Left renal pelvis (tissue), 4 donors: ENCODE data around the gene DEFB121. TPM values are rescaled to one million over a fixed set of nuclear protein-coding genes. Genes with fewer than 3 reads are reported as not detected.
"Not testable (repeated sequence)": the region's sequence is repeated elsewhere in the genome, so short reads cannot be mapped to it uniquely, and the experiment has no call there.

Source experiments
- DNase-seq, 4 donors: peaks; one replicate each; pipeline ENCODE4 v3.0.0-alpha.2; 2013; ENCODE audit warnings: low read depth in 4 of 4, low spot score in 3 of 4
- polyA plus RNA-seq, 4 donors: library from polyadenylated mRNA; unstranded; fragments of 120-200 nt; gene quantifications; one replicate each; pipeline ENCODE4 v1.2.1, GENCODE V29; 2013; ENCODE audit not compliant: insufficient read length in 4 of 4

Gene DEFB121
- polyA plus RNA-seq, 4 donors, result not detected

- not testable (repeated sequence) for DNase-seq
These were observed 41.7 kb downstream of the DEFB121 start for GRCh38 chr20:31364272-31364671.

- no peak for DNase-seq
These were observed 42.7 kb downstream of the DEFB121 start for GRCh38 chr20:31363295-31363694.

- DNase-seq, result no peak
These were observed 50.0 kb downstream of the DEFB121 start for GRCh38 chr20:31355981-31356380.

Other genes starting within 250 kb of the DEFB121 start
- gene DEFB115, start 148.6 kb downstream of the DEFB121 start, polyA plus RNA-seq, result not detected
- gene DEFB116, start 97.6 kb downstream of the DEFB121 start, polyA plus RNA-seq, result not detected
- not detected for gene DEFB118, start 37.6 kb downstream of the DEFB121 start, polyA plus RNA-seq
- gene DEFB119, start 15.6 kb downstream of the DEFB121 start, polyA plus RNA-seq, result not detected
- not detected for gene DEFB123, start 34.4 kb upstream of the DEFB121 start, polyA plus RNA-seq
- gene DEFB124, start 68.9 kb upstream of the DEFB121 start, polyA plus RNA-seq, result 1 to 10 TPM in 1 of 4 donors, under 1 TPM in 1, not detected in 2; 0.49 to 1.2 TPM
- gene REM1, start 69.1 kb upstream of the DEFB121 start, polyA plus RNA-seq, result 1 to 10 TPM in 2 of 4 donors, under 1 TPM in 2; 0.44 to 2.7 (median 0.83) TPM
- 100 to 1,000 TPM; 112 to 154 (median 134) TPM for gene HM13, start 108.2 kb upstream of the DEFB121 start, polyA plus RNA-seq
- 100 to 1,000 TPM; 101 to 255 (median 147) TPM for gene ID1, start 199.1 kb upstream of the DEFB121 start, polyA plus RNA-seq
- gene COX4I2, start 231.7 kb upstream of the DEFB121 start, polyA plus RNA-seq, result 1 to 10 TPM; 1.6 to 2.6 (median 2.1) TPM